ENCODE measurements around the gene CLSTN2.

CLSTN2 gene

DNA sequence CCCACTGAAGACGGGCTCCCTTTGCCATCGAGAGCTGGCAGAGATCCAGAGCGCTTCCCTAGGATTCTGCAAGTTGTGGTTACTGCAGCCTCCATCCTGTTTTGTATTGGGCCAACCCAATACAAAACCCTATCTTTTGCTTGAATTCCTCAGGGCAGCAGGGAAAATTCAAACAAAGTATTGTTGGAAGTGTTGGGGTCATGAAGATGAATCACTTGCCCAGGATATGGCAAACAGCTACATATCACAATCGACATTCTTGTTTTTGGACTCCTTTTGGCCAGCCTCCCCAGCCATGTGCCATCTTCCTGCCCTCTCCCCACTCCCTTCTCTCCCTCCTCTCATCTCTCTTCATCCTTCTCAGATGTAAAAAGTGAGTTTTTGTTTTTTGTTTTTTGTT, 642.9 kb downstream of the CLSTN2 start:
- FAIRE-seq (no peak), DNase-seq (ENCODE audit: extremely low spot score, insufficient read length, low read depth) (no peak)

DNA sequence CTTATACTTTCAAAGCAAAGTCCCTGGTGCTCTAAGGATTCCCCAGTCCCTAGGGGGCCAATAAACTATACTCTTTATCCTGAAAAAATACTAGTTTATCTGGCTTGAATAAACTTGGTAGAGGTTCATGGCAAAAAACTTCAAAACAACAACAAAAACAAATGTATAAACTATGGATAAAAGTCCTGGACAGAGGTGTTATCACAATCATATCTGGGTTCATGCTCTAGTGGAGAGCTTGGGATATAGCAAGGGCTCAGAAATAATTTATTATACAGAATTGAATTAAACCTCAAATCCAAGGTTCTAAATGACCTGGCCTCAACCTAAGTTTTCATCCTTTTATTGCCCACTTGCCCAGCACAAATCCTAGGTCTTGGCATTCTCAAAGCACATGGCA, 644.3 kb downstream of the CLSTN2 start:
- DNase-seq (ENCODE audit: extremely low spot score, insufficient read length, low read depth), result no peak
- no peak for FAIRE-seq

DNA sequence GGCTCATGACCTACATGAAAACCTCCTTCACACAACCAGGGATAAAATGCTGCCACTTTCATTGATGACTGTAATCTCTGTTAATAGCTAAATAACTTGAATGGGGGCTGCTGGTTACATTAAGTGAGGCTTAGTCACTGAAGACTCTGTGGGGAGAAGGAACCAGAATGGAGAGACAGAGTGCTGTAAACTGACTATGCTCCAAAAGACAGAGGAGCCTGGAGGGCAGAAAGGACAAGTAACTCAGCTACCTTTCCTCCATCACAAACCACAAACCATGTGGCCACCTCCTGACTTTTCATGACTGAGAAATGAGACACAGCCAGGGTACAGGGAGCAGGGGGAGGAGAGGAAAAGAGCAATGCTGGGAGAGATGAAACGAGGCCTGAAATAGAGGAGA, 645.8 kb downstream of the CLSTN2 start:
- DNase-seq (ENCODE audit: extremely low spot score, insufficient read length, low read depth), result no peak
- no peak for FAIRE-seq

DNA sequence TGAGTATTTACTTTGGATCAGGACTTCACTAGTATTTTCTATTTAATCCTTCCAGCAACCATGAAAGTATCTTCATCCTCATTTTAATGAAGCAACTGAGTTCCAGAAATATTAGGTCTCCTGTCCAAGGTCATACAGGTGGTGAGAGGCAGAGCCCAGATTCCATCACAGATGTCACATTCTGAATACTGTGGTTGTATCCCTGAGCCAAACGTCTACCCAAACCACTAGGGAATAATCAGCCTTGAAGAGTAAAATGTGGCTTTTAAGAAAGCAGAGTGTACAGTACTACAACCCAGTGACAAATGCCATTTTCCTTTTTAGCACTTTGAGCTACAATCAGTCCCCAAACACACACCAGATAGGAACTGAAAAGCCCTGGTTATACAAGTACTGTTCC, 649.6 kb downstream of the CLSTN2 start:
- DNase-seq (ENCODE audit: extremely low spot score, insufficient read length, low read depth) (no peak), FAIRE-seq (no peak)

DNA sequence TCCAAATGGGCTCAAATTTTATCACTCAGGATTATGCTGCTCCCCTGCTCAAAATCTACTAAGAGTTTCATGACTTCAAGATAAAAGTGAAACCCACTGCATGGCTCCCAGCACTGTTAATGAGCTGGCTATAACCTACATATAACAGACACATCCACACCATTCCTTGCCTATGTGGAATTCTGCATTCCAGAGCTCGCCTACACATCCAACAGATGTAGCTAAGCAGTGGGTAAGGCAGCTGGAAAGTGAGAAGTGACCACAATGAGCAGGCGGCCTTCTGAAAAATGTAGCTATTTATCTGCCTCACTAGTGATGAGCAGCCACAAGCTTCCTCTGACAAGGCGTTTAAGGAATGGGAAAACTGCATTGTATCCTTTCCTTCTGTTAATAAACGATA, 650.8 kb downstream of the CLSTN2 start:
- FAIRE-seq (no peak), DNase-seq (ENCODE audit: extremely low spot score, insufficient read length, low read depth) (no peak)

DNA sequence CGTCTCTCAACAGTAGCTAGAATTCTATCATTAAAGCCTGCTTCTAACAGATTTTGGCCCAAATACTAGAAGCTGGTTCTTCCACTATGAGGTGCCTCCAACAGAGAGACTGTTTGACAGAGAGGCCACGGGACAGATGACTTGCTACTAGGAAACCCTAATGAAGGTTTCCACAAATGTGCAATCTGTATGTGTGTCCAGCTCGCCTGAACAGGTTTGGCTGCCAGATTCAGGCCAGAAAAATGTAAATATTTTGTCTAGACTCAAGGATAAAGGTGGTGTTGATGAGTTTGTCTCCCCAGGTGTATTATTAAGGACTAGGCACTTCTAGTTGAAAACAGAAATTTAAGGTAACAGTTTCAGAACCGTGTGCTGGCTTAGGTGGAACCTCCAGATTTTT, 651.3 kb downstream of the CLSTN2 start:
- DNase-seq (ENCODE audit: extremely low spot score, insufficient read length, low read depth), result no peak

DNA sequence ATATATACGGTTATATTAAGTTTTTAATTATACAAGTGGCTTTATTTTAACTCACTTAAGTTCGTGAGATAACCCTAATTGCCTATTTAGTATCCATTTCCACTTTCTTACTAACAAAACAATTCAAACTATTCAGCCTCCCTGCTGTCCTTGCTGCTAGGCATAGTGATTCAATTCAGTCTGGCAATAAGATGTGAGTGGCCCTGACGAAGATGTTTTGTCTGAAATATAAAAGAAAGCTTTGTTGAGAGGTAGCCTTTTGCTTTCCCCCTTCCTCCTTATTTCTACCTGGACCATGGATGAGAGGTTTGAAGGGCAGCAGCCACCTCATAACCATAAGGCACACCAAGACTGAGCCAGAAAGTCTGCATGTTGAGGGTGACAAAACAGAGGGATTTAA, 653.6 kb downstream of the CLSTN2 start:
- DNase-seq (ENCODE audit: extremely low spot score, insufficient read length, low read depth), result no peak
- FAIRE-seq, result no peak

More for the DNA sequence above, 651.3 kb downstream of the CLSTN2 start:
- FAIRE-seq, result no peak

DNA sequence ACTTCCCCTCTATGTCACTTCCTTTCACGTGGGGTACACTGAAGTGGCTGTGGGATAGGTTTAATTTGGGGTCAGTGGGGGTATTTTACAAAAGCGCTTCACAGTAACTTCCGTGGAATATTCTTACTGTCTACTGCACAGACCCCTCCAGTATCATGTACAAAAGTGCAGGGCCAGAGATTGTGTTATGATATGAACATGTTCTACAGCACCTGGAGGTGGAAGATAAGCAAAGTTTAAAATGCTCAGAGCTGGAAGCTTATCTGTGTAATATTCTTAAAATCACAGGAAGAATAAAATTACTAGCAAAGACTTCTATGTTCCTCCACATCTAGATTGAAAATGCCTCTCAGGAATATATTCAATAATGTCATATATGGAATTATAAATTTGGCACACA, 658.8 kb downstream of the CLSTN2 start:
- FAIRE-seq (no peak), DNase-seq (ENCODE audit: extremely low spot score, insufficient read length, low read depth) (no peak)

DNA sequence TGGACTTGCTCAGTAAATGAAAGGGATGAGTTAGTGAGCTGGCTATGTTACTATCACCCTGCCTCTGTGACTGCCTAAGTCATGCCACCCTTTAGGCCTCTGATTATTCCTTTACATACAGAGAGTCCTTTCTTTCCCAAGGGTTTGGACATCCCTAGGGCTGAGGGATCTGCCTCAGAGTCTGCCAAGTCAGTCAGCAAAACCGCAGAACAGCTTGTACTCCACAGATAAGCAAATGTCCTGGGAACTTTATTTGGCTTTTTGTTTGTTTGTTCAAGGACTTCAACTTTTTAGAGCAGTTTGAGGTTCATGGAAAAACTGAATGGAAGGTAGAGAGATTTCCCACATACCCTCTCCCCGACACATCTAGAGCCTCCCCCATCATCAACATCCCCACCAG, 660.3 kb downstream of the CLSTN2 start:
- DNase-seq (ENCODE audit: extremely low spot score, insufficient read length, low read depth) (no peak), FAIRE-seq (no peak)

DNA sequence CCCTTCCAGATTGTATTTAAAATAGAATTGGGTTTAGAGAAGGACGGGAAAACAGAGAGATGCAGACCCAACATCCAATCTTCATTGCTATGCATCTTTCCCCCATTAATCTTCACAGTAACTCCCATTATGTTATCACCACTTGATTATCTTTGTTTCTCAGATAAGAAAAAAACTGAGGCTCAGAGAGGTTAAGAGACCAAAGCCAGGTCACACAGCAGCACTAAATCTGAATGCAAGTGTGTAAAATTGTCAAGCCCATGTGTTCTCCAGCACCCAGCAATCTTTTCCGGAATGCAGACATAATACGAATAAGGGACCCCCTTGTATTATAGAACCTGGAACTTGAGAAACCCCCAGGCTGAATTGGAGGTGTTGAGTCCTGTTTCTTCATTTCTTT, 662.4 kb downstream of the CLSTN2 start:
- DNase-seq (ENCODE audit: extremely low spot score, insufficient read length, low read depth), result no peak

DNA sequence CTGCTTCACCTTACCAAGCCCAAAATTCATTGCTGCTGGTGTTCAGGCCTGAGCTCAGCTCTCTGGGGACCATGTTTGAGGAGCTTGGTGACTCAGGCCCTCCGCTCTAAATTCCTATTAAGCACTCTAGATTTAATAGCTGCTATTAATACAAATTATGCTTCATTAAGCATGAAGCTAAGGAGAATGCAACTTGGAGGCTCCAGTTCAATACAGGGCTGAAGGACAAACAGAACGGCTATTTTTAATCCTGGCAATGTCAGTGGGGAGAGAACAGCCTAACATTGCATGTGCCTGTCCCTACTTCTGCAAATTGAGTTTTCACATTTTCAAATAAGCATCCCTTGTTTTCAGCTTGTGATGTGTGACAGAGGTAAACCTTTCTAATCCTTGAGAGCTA, 662.8 kb downstream of the CLSTN2 start:
- FAIRE-seq (no peak), DNase-seq (ENCODE audit: extremely low spot score, insufficient read length, low read depth) (no peak)

More for the DNA sequence above, 662.4 kb downstream of the CLSTN2 start:
- FAIRE-seq, result no peak

DNA sequence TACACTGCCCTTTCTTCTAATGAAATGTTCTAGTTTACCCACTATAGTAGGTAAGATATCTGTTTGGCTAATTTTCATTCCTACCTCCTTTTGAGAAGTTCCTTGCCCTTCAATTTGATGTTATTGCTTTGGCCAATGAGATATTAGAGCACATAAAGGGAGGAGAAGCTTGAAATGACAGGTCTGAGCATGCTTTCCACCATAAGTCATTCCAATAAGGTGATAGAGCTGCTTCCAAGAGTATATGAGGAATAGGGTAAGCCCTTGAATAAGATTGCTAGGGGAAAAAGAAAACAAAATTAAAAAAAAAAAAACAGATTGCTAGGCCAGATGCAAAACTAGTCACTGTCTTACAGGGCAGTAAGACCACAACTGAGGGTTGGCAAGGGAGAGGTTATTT, 664.0 kb downstream of the CLSTN2 start:
- FAIRE-seq, result no peak

DNA sequence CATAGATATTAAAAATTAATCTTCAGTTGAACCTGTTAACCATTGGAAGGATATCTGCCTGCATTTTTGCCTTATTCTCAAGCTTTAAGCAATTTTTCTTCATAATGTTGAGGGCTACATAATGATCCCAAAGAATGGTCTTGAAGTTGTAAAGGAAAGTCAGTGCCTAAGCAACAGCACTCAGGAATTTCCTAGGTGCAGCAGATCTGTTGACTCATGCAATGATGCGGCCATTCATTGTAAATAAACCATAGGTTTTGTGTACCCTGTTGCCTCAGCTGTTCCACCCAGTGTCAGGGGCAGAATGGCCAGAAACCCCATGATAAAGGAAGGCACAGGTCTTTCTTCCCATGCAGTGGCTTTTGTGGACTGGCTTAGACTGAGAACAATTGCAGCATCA, 664.5 kb downstream of the CLSTN2 start:
- FAIRE-seq, result no peak
- no peak for DNase-seq (ENCODE audit: extremely low spot score, insufficient read length, low read depth)

More for the DNA sequence above, 664.0 kb downstream of the CLSTN2 start:
- no peak for DNase-seq (ENCODE audit: extremely low spot score, insufficient read length, low read depth)

DNA sequence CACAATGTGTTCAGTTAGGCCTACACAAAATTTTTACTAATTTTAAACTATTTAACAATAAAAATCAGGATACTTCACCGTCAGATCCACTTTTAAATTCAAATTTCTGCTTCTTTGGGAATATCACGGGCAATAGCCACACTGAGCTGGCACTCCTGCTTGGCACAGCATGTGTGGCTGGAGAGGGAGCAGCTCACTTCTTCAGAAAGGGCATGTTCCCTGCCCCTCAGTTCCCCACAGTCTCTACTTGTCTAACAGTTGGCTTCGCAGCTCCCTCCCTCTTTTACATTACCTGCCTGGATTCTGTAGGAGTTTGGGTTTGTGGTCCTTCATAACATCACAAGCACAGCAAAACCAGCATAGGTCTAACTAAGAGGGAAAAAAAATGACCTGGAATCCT, 666.9 kb downstream of the CLSTN2 start:
- FAIRE-seq (no peak), DNase-seq (ENCODE audit: extremely low spot score, insufficient read length, low read depth) (no peak)

DNA sequence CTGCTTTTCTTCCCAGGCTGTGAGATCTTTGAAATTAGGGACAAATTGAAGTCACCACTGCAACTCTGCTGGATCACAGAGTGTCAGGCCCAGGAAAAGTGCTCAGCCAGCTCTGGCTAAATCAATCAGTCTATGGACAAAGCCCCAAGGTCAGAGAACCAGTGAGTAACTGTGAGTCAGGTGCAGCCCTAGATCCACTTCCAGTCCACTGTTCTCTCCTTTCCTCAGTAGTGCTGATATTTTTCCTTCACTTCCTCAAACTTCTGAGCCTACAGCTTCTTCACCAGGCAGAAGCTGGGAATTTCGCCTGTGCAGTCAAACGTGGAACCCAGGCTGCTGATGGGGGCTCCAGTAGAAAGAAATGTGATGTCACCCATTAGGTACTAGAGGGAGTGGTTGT, 667.8 kb downstream of the CLSTN2 start:
- FAIRE-seq, result no peak
- DNase-seq (ENCODE audit: extremely low spot score, insufficient read length, low read depth), result no peak

DNA sequence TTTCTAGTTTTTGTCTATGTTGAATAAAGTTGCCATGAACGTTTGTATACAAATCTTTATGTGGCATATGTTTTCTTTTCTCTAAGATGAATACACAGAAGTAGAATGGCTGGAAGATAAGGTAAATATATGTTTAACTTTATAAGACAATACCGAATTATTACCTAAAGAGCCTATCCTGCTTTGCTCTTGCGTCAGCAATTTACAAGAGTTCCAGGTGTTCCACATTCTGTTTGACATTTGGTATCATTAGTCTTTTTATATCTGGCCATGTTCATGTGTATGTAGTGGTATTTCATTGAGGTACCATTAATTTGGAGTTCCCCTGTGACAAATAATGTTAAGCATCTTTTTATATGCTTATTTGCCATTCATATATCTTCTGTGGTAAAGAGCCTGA, 668.8 kb downstream of the CLSTN2 start:
- FAIRE-seq, result no peak
- DNase-seq (ENCODE audit: extremely low spot score, insufficient read length, low read depth), result no peak

DNA sequence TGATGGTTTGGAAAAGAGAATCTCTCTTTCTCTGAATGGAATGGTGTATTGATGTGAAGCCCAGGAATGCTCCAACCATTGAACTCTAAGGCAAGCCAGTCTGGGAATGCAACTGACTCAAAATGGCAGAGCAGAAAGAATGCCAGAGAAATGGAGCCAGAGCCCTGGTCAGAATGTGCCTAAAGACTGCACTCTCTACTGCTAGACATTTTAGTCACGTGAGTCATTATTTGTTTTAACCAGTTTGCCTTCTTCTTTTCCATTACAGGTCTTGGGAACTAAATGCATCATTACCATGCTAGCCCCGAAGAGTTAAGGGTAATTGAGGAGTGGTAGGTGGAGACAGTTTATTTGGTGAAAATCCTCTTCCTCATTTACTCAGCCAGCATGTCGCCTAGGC, 675.6 kb downstream of the CLSTN2 start:
- FAIRE-seq (no peak), DNase-seq (ENCODE audit: extremely low spot score, insufficient read length, low read depth) (no peak)

DNA sequence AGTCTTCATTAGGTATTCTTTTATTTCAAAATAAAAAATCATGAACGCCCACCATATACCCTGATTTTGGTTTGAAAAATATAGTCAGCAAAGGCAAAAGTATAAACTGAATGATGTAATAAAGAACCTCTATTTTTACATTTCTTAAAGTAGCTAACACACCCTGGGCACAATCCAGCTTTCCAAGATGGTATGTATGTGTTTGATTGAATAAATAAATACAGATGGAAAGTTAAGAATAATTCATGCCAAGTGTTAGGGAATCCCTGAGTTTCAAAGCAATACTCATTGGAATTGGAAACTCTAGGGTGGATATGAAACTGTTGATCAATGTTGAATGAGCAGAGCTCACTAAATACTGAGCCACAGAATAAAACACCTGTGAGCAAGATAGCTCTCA, 679.0 kb downstream of the CLSTN2 start:
- DNase-seq (ENCODE audit: extremely low spot score, insufficient read length, low read depth) (no peak), FAIRE-seq (no peak)

DNA sequence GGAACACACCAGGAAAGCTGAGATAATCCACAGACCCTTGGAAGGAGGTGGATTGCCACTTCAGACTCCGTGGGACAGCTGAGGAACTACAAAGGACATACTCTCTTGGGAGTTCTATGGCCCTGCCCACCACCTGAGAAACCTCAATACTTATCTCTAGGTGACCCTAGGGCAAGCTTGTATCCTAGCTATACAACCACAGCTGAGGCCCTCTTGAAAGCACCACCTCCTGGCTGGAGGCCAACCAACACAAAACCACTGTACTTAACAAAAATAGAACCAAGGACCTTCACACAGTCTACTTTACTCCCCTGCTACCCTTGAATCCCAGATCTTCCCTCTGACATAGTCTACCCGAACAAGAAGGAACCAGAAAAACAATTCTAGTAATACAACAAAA, 682.1 kb downstream of the CLSTN2 start:
- FAIRE-seq, result no peak

DNA sequence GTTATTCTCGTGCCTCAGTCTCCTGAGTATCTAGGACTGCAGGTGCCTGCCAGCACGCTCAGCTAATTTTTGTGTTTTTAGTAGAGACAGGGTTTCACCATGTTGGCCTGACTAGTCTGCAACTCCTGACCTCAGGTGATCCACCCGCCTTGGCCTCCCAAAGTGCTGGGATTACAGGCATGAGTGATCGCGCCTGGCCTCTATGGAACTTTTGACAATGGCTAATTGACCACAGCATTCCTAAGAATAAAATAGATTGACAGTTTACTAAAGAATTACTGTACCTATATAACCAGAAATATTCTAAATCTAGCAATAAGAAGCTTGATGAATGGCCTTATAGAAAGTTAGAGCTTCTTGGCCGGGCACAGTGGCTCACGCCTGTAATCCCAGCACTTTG, 691.9 kb downstream of the CLSTN2 start:
- FAIRE-seq (no peak), DNase-seq (ENCODE audit: extremely low spot score, insufficient read length, low read depth) (no peak)

More for the DNA sequence above, 682.1 kb downstream of the CLSTN2 start:
- no peak for DNase-seq (ENCODE audit: extremely low spot score, insufficient read length, low read depth)

All from GM18507 (cell line).